Measurements from ENCODE around the gene TUBB2A. TPM values are rescaled to one million over a fixed set of nuclear protein-coding genes. Genes with fewer than 3 reads are reported as not detected.
"Not testable (repeated sequence)": the region's sequence is repeated elsewhere in the genome, so short reads cannot be mapped to it uniquely, and the experiment has no call there.

The TUBB2A gene
- polyA plus RNA-seq, 1 donor from 2014 or later = 12.8 TPM

GRCh38 chr6:3170676-3171075 lies 13.3 kb upstream of the TUBB2A start:
- H3K36me3 Mint-ChIP-seq, H3K4me3 Mint-ChIP-seq, H3K9me3 Mint-ChIP-seq, H3K27ac Mint-ChIP-seq, H3K4me1 Mint-ChIP-seq, H3K27me3 Mint-ChIP-seq: not testable (repeated sequence)

GRCh38 chr6:3168046-3168445 lies 10.7 kb upstream of the TUBB2A start:
- H3K9me3 Mint-ChIP-seq, H3K27ac Mint-ChIP-seq: not testable (repeated sequence)
- peak overlapping the region in 1 of 4 donors; percentile 39 for H3K4me3 Mint-ChIP-seq

GRCh38 chr6:3166535-3167225 lies 9.3 kb upstream of the TUBB2A start:
- Mint-ChIP-seq H3K27ac (peak overlapping the region in 1 of 3 donors; percentile 48), H3K4me1 (peaks cover 12 to 13% (median 12%) of the 10 kb centered on the region in 3 donors), H3K4me3 (peak overlapping the region in 1 of 4 donors; percentile 60)
- H3K9me3 Mint-ChIP-seq, H3K27me3 Mint-ChIP-seq, H3K36me3 Mint-ChIP-seq: not testable (repeated sequence)

More at GRCh38 chr6:3168046-3168445, 10.7 kb upstream of the TUBB2A start:
- H3K4me1 Mint-ChIP-seq = peaks cover 5 to 12% (median 6%) of the 10 kb centered on the region in 3 donors
- not testable (repeated sequence) for H3K27me3 Mint-ChIP-seq, H3K36me3 Mint-ChIP-seq

- no peaks in the 10 kb centered on the region for H3K36me3 Mint-ChIP-seq
- H3K27me3 Mint-ChIP-seq = no peaks in the 10 kb centered on the region
- peaks cover 12 to 13% (median 12%) of the 10 kb centered on the region in 3 donors for H3K4me1 Mint-ChIP-seq
- peak overlapping the region in 1 of 3 donors; percentile 48 for H3K27ac Mint-ChIP-seq
- peak overlapping the region in 1 of 4 donors; percentile 60 for H3K4me3 Mint-ChIP-seq
- no peaks in the 10 kb centered on the region for H3K9me3 Mint-ChIP-seq
These were observed 8.5 kb upstream of the TUBB2A start for GRCh38 chr6:3165631-3166534.

- peaks cover 13 to 16% (median 16%) of the 10 kb centered on the region in 3 donors for H3K4me1 Mint-ChIP-seq
- H3K27me3 Mint-ChIP-seq = no peaks in the 10 kb centered on the region
- peak overlapping the region in 2 of 4 donors; percentile 15 to 72 for H3K4me3 Mint-ChIP-seq
- H3K9me3 Mint-ChIP-seq = no peaks in the 10 kb centered on the region
- no peaks in the 10 kb centered on the region for H3K36me3 Mint-ChIP-seq
- no peak overlapping the region for H3K27ac Mint-ChIP-seq
These were observed 7.0 kb upstream of the TUBB2A start for GRCh38 chr6:3164388-3164787.

- no peaks in the 10 kb centered on the region for H3K9me3 Mint-ChIP-seq
These were observed 5.9 kb upstream of the TUBB2A start for GRCh38 chr6:3163248-3163594.

GRCh38 chr6:3162565-3163247 lies 5.4 kb upstream of the TUBB2A start:
- H3K4me1 Mint-ChIP-seq = peaks cover 18 to 22% (median 21%) of the 10 kb centered on the region in 3 donors
- peak overlapping the region; percentile 78 to 94 (median 90) for H3K27ac Mint-ChIP-seq
- no peaks in the 10 kb centered on the region for H3K36me3 Mint-ChIP-seq
- no peaks in the 10 kb centered on the region for H3K9me3 Mint-ChIP-seq
- peak overlapping the region; percentile 87 to 94 (median 94) for H3K4me3 Mint-ChIP-seq
- H3K27me3 Mint-ChIP-seq = no peaks in the 10 kb centered on the region

More at GRCh38 chr6:3163248-3163594, 5.9 kb upstream of the TUBB2A start:
- Mint-ChIP-seq H3K27me3 (no peaks in the 10 kb centered on the region), H3K27ac (peak overlapping the region; percentile 78 to 94 (median 90)), H3K4me1 (peaks cover 17 to 21% (median 19%) of the 10 kb centered on the region in 3 donors), H3K36me3 (no peaks in the 10 kb centered on the region), H3K4me3 (peak overlapping the region; percentile 87 to 94 (median 92))

- Mint-ChIP-seq H3K36me3 (no peaks in the 10 kb centered on the region), H3K4me1 (peaks cover 18 to 22% (median 21%) of the 10 kb centered on the region in 3 donors), H3K4me3 (peak overlapping the region; percentile 76 to 94 (median 94)), H3K27me3 (no peaks in the 10 kb centered on the region), H3K27ac (peak overlapping the region in 2 of 3 donors; percentile 47 to 78), H3K9me3 (no peaks in the 10 kb centered on the region)
These were observed 4.7 kb upstream of the TUBB2A start for GRCh38 chr6:3162067-3162497.

GRCh38 chr6:3159805-3160781 lies 2.7 kb upstream of the TUBB2A start:
- Mint-ChIP-seq H3K4me1 (peaks cover 21 to 26% (median 23%) of the 10 kb centered on the region in 3 donors), H3K4me3 (peak overlapping the region; percentile 53 to 93 (median 71))

GRCh38 chr6:3156184-3157130 lies 887 bp downstream of the TUBB2A start:
- not testable (repeated sequence) for H3K27me3 Mint-ChIP-seq

More at GRCh38 chr6:3159805-3160781, 2.7 kb upstream of the TUBB2A start:
- no peaks in the 10 kb centered on the region for H3K36me3 Mint-ChIP-seq
- peak overlapping the region; percentile 11 to 58 (median 52) for H3K27ac Mint-ChIP-seq
- H3K9me3 Mint-ChIP-seq = no peaks in the 10 kb centered on the region
- H3K27me3 Mint-ChIP-seq = peaks cover 3% of the 10 kb centered on the region

GRCh38 chr6:3155416-3155815 lies 1.9 kb downstream of the TUBB2A start:
- H3K9me3 Mint-ChIP-seq, H3K27me3 Mint-ChIP-seq: not testable (repeated sequence)

More at GRCh38 chr6:3156184-3157130, 887 bp downstream of the TUBB2A start:
- not testable (repeated sequence) for H3K9me3 Mint-ChIP-seq, H3K36me3 Mint-ChIP-seq
- Mint-ChIP-seq H3K4me1 (peaks cover 14 to 17% (median 16%) of the 10 kb centered on the region in 3 donors), H3K27ac (peak overlapping the region; percentile 85 to 95 (median 91)), H3K4me3 (peak overlapping the region; percentile 87 to 97 (median 94))

GRCh38 chr6:3152689-3153088 lies 4.7 kb downstream of the TUBB2A start:
- Mint-ChIP-seq H3K27me3 (peaks cover 3% of the 10 kb centered on the region), H3K4me1 (peaks cover 4 to 10% (median 10%) of the 10 kb centered on the region in 3 donors), H3K4me3 (no peak overlapping the region), H3K36me3 (peaks cover 2% of the 10 kb centered on the region), H3K9me3 (no peaks in the 10 kb centered on the region), H3K27ac (no peak overlapping the region)

More at GRCh38 chr6:3155416-3155815, 1.9 kb downstream of the TUBB2A start:
- peak overlapping the region in 3 of 4 donors; percentile 60 to 95 (median 74) for H3K4me3 Mint-ChIP-seq
- H3K4me1 Mint-ChIP-seq = peaks cover 14 to 17% (median 15%) of the 10 kb centered on the region in 3 donors
- H3K27ac Mint-ChIP-seq = peak overlapping the region in 2 of 3 donors; percentile 39 to 46
- H3K36me3 Mint-ChIP-seq = not testable (repeated sequence)

- no peak overlapping the region for H3K27ac Mint-ChIP-seq
- no peak overlapping the region for H3K4me3 Mint-ChIP-seq
- no peaks in the 10 kb centered on the region for H3K9me3 Mint-ChIP-seq
- H3K4me1 Mint-ChIP-seq = peaks cover 2 to 7% (median 6%) of the 10 kb centered on the region in 3 donors
- peaks cover 3% of the 10 kb centered on the region for H3K27me3 Mint-ChIP-seq
- H3K36me3 Mint-ChIP-seq = peaks cover 5% of the 10 kb centered on the region
These were observed 5.7 kb downstream of the TUBB2A start for GRCh38 chr6:3151691-3152090.

All from IgD-negative memory B cell (primary cell).